SK-N-SH (cell line): ENCODE data around the gene SAMD4A. TPM values are rescaled to one million over a fixed set of nuclear protein-coding genes. Genes with fewer than 3 reads are reported as not detected.
"Not testable (repeated sequence)": the region's sequence is repeated elsewhere in the genome, so short reads cannot be mapped to it uniquely, and the experiment has no call there.

Experiments used
- CTCF ChIA-PET: fragments of 300-600, 350-600 bp; formaldehyde crosslinking; extraction: SDS; loops from one replicate; lab custom pipeline; 2021; lab: Yijun Ruan, JAX
- POLR2A ChIA-PET: fragments of 350-600 bp; sonication (Branson Sonifier 250); formaldehyde crosslinking; extraction: SDS; loops from one replicate; lab custom pipeline; 2020; ENCODE audit warnings: antibody characterized with exemption, inconsistent platforms; lab: Yijun Ruan, JAX
- DNase-seq: peaks from one replicate; pipeline ENCODE4 v3.0.0; 2012
- H2AFZ ChIP-seq: fragments of 200-600 bp; sonication (generic); 2 replicates; pipeline ENCODE4 v1.8.1; 2016; ENCODE audit warnings: antibody characterized with exemption, mild to moderate bottlenecking, low read depth
- H3F3A ChIP-seq: fragments of 200-600 bp; sonication (generic); replicated peaks from 2 replicates; pipeline ENCODE3; 2016; ENCODE audit warnings: antibody characterized with exemption, mild to moderate bottlenecking; ENCODE audit not compliant: insufficient read depth
- H3K27ac ChIP-seq, 2 experiments: fragments of 200-500 bp in 1 of 2; fragments of 200-600 bp in 1 of 2; sonication (Bioruptor generic) in 1 of 2; sonication (generic), shearing (Covaris generic) in 1 of 2; 2 replicates each; pipeline versions ENCODE4 v1.5.1 to v1.6.1; 2014 to 2016; ENCODE audit warnings: low read depth in 2 of 2, inconsistent platforms in 1 of 2, low read length in 1 of 2, mild to moderate bottlenecking in 1 of 2, mixed read lengths in 1 of 2
- H3K27me3 ChIP-seq: fragments of 200-600 bp; sonication (generic), shearing (Covaris generic); 2 replicates; pipeline ENCODE4 v1.6.1; 2016; ENCODE audit warnings: mixed run types; ENCODE audit not compliant: insufficient read depth
- H3K36me3 ChIP-seq, 2 experiments: fragments of 200-500 bp in 1 of 2; fragments of 200-600 bp in 1 of 2; sonication (Bioruptor generic) in 1 of 2; sonication (generic) in 1 of 2; replicated peaks in 1 of 2; 2 replicates each; pipeline versions ENCODE3 to v1.5.1; 2014 to 2016; ENCODE audit warnings: low read length in 1 of 2, mild to moderate bottlenecking in 1 of 2; ENCODE audit not compliant: insufficient read depth in 2 of 2, control insufficient read depth in 1 of 2
- H3K4me1 ChIP-seq, 2 experiments: fragments of 200-500 bp in 1 of 2; fragments of 200-600 bp in 1 of 2; sonication (Bioruptor generic) in 1 of 2; sonication (generic), shearing (Covaris generic) in 1 of 2; 2 replicates each; pipeline versions ENCODE4 v1.5.1 to v1.6.1; 2014 to 2016; ENCODE audit warnings: low read depth in 1 of 2, low read length in 1 of 2, mixed run types in 1 of 2; ENCODE audit not compliant: insufficient read depth in 2 of 2, control insufficient read depth in 1 of 2
- H3K4me2 ChIP-seq: fragments of 200-600 bp; sonication (generic), shearing (Covaris generic); 2 replicates; pipeline ENCODE4 v1.6.1; 2017; ENCODE audit warnings: mixed run types
- H3K4me3 ChIP-seq, 2 experiments: fragments of 200-500 bp in 1 of 2; fragments of 200-600 bp in 1 of 2; sonication (Bioruptor generic) in 1 of 2; sonication (generic), shearing (Covaris generic) in 1 of 2; 2 replicates each; pipeline versions ENCODE4 v1.5.1 to v1.8.1; 2014 to 2016; ENCODE audit warnings: low read depth in 2 of 2, inconsistent platforms in 1 of 2, low read length in 1 of 2, mild to moderate bottlenecking in 1 of 2, mixed read lengths in 1 of 2, moderate library complexity in 1 of 2
- H3K79me2 ChIP-seq: fragments of 200-600 bp; sonication (generic); 2 replicates; pipeline ENCODE4 v1.8.1; 2017; ENCODE audit warnings: mild to moderate bottlenecking; ENCODE audit not compliant: insufficient read depth
- H3K9ac ChIP-seq: fragments of 200-600 bp; sonication (generic); 2 replicates; pipeline ENCODE4 v1.6.1; 2017; ENCODE audit warnings: mixed run types
- H3K9me2 ChIP-seq: fragments of 200-600 bp; sonication (generic); 2 replicates; pipeline ENCODE4 v1.6.1; 2017; ENCODE audit warnings: mixed run types
- H3K9me3 ChIP-seq: fragments of 200-600 bp; sonication (generic); 2 replicates; pipeline ENCODE4 v1.6.1; 2017; ENCODE audit warnings: mixed run types, mild to moderate bottlenecking, moderate library complexity
- H4K20me1 ChIP-seq: fragments of 200-600 bp; sonication (generic); 2 replicates; pipeline ENCODE4 v1.6.1; 2017; ENCODE audit warnings: mild to moderate bottlenecking, mixed run types; ENCODE audit not compliant: insufficient read depth
- FOXJ3 ChIP-seq: sonication (generic); formaldehyde crosslinking; IDR thresholded peaks from 2 replicates; pipeline ENCODE4 v1.5.1; 2020; ENCODE audit warnings: mild to moderate bottlenecking, missing genetic modification reagents
- GATA2 ChIP-seq: sonication (generic); formaldehyde crosslinking; IDR thresholded peaks from 2 replicates; pipeline ENCODE4 v1.5.0; 2020; ENCODE audit warnings: mild to moderate bottlenecking, missing genetic modification reagents
- MEF2A ChIP-seq: IDR thresholded peaks from 2 replicates; pipeline ENCODE4 v1.4.0; 2012; ENCODE audit warnings: low read depth, borderline replicate concordance
- NFIC ChIP-seq: IDR thresholded peaks from 2 replicates; pipeline ENCODE4 v1.4.0; 2012; ENCODE audit warnings: borderline replicate concordance
- NRF1 ChIP-seq: IDR thresholded peaks from 2 replicates; pipeline ENCODE4 v1.6.1; 2012; ENCODE audit warnings: low read depth, mild to moderate bottlenecking, low read length
- POLR2AphosphoS5 ChIP-seq: IDR thresholded peaks from 2 replicates; pipeline ENCODE4 v1.6.1; 2012; ENCODE audit warnings: low read depth, low read length
- RAD21 ChIP-seq: IDR thresholded peaks from 2 replicates; pipeline ENCODE4 v1.6.1; 2012; ENCODE audit warnings: mild to moderate bottlenecking, low read length
- RFX5 ChIP-seq: IDR thresholded peaks from 2 replicates; pipeline ENCODE4 v1.6.1; 2012; ENCODE audit warnings: mild to moderate bottlenecking, improper control_type of control experiment, low read length
- SIN3A ChIP-seq: IDR thresholded peaks from 2 replicates; pipeline ENCODE4 v1.6.1; 2012; ENCODE audit warnings: low read depth, mild to moderate bottlenecking, low read length, moderate library complexity, borderline replicate concordance
- TAF1 ChIP-seq: IDR thresholded peaks from 2 replicates; pipeline ENCODE4 v1.6.1; 2012; ENCODE audit warnings: low read depth, mild to moderate bottlenecking, low read length, moderate library complexity, borderline replicate concordance
- TCF12 ChIP-seq: IDR thresholded peaks from 2 replicates; pipeline ENCODE4 v1.4.0; 2012
- WGBS: methylation state at CpG from one replicate; pipeline ENCODE4 v1.1.6; 2017; ENCODE audit warnings: low lambda C conversion rate; 5-methylcytosine and 5-hydroxymethylcytosine counted together
- polyA plus RNA-seq, 3 experiments: library from polyadenylated mRNA; depleted of rRNA; stranded (reverse); fragments of >200 nt; gene quantifications; 2 replicates each; pipeline ENCODE4 v1.2.3, GENCODE V29; 2012
- TF ChIP-seq, protein P1 (sequence below): fragments of 150-350 bp; IDR thresholded peaks from 2 replicates; pipeline ENCODE4 v1.6.1; 2017; ENCODE audit warnings: antibody characterized with exemption, low read length, low read depth, borderline replicate concordance
- TF ChIP-seq, protein P2 (sequence below): IDR thresholded peaks from 2 replicates; pipeline ENCODE4 v1.4.0; 2012; ENCODE audit warnings: low read depth, borderline replicate concordance
- TF ChIP-seq, protein P3 (sequence below): IDR thresholded peaks from 2 replicates; pipeline ENCODE4; 2012

Gene SAMD4A
- polyA plus RNA-seq, 1 of the 3 experiments (the other 2 are of a cell fraction), result 5.0 TPM

GRCh38 chr14:54749727-54750126 is 182.8 kb downstream of the SAMD4A start:
- WGBS, result 98% methylated on average over 5 of the region's 5 CpGs
- no peak overlapping the region for H2AFZ ChIP-seq
- no peaks in the 10 kb centered on the region for H3K9me3 ChIP-seq
- no peak overlapping the region for H3K27ac ChIP-seq
- no peaks in the 10 kb centered on the region for H3F3A ChIP-seq
- peaks cover 11% of the 10 kb centered on the region; the same call in 1 of the 2 replicates for H4K20me1 ChIP-seq
- no peak overlapping the region for H3K4me2 ChIP-seq
- TF ChIP-seq, protein P1, sequence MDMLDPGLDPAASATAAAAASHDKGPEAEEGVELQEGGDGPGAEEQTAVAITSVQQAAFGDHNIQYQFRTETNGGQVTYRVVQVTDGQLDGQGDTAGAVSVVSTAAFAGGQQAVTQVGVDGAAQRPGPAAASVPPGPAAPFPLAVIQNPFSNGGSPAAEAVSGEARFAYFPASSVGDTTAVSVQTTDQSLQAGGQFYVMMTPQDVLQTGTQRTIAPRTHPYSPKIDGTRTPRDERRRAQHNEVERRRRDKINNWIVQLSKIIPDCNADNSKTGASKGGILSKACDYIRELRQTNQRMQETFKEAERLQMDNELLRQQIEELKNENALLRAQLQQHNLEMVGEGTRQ, result no peak
- TF ChIP-seq MEF2A (no peak), SIN3A (no peak), RFX5 (no peak), TAF1 (no peak), NFIC (no peak), GATA2 (CRISPR knock-in tag) (no peak), TCF12 (no peak), POLR2AphosphoS5 (no peak), FOXJ3 (CRISPR knock-in tag) (no peak), NRF1 (no peak), RAD21 (no peak)
- TF ChIP-seq, protein P2, sequence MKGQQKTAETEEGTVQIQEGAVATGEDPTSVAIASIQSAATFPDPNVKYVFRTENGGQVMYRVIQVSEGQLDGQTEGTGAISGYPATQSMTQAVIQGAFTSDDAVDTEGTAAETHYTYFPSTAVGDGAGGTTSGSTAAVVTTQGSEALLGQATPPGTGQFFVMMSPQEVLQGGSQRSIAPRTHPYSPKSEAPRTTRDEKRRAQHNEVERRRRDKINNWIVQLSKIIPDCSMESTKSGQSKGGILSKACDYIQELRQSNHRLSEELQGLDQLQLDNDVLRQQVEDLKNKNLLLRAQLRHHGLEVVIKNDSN, result no peak
- TF ChIP-seq, protein P3, sequence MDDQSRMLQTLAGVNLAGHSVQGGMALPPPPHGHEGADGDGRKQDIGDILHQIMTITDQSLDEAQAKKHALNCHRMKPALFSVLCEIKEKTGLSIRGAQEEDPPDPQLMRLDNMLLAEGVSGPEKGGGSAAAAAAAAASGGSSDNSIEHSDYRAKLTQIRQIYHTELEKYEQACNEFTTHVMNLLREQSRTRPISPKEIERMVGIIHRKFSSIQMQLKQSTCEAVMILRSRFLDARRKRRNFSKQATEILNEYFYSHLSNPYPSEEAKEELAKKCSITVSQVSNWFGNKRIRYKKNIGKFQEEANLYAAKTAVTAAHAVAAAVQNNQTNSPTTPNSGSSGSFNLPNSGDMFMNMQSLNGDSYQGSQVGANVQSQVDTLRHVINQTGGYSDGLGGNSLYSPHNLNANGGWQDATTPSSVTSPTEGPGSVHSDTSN, result no peak
- POLR2A ChIA-PET, result no interaction called here
- H3K4me3 ChIP-seq, result no peak overlapping the region
- H3K79me2 ChIP-seq, result peaks cover 35% of the 10 kb centered on the region; the same call in 1 of the 2 replicates
- H3K9ac ChIP-seq, result no peak overlapping the region
- H3K27me3 ChIP-seq, result no peaks in the 10 kb centered on the region
- H3K9me2 ChIP-seq, result no peaks in the 10 kb centered on the region
- CTCF ChIA-PET, result no interaction called here
- DNase-seq, result no peak
- H3K36me3 ChIP-seq, result peaks cover 16 to 25% of the 10 kb centered on the region in 2 experiments
- 0 out of 4 replicates have a peak, but pooled peaks cover 0 to 4% of the 10 kb centered on the region in 2 experiments for H3K4me1 ChIP-seq

DNA sequence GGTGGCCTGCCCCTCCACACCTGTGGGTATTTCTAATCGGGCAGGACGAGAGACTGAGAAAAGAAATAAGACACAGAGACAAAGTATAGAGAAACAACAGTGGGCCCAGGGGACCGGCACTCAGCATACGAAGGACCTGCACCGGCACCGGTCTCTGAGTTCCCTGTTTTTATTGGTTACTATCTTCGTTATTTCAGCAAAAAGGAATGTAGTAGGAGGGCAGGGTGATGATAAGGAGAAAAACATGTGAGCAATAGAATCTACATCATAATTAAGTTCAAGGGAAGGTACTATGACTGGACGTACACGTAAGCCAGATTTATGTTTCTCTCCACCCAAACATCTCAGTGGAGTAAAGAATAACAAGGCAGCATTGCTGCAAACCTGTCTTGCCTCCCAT is 185.7 kb downstream of the SAMD4A start:
- H3K9me2 ChIP-seq, H2AFZ ChIP-seq, H3F3A ChIP-seq, H3K4me3 ChIP-seq, POLR2A ChIA-PET, H3K27ac ChIP-seq, DNase-seq, H3K9ac ChIP-seq, H3K27me3 ChIP-seq, H4K20me1 ChIP-seq, H3K4me1 ChIP-seq, H3K4me2 ChIP-seq, H3K9me3 ChIP-seq, CTCF ChIA-PET: not testable (repeated sequence)
- Histone ChIP-seq H3K36me3 (peaks cover 16 to 33% of the 10 kb centered on the region in 2 experiments), H3K79me2 (peaks cover 17% of the 10 kb centered on the region; the same call in 1 of the 2 replicates)
- 95% methylated on average over 9 of the region's 9 CpGs for whole genome bisulfite sequencing

GRCh38 chr14:54753396-54753795 is 186.5 kb downstream of the SAMD4A start:
- H3K4me3 ChIP-seq, POLR2A ChIA-PET: not testable (repeated sequence)
- CTCF ChIA-PET, result interaction anchor here (1.2 to 1.6 kb wide), 2 partner anchors 20 to 24 kb away, joined by 3 to 9 read pairs; no protein-coding TSS in a partner anchor

More at GRCh38 chr14:54753396-54753795, 186.5 kb downstream of the SAMD4A start:
- H4K20me1 ChIP-seq, H3K27ac ChIP-seq, H3F3A ChIP-seq, DNase-seq, H2AFZ ChIP-seq, H3K4me1 ChIP-seq, H3K9me2 ChIP-seq, H3K9ac ChIP-seq, H3K4me2 ChIP-seq, H3K9me3 ChIP-seq, H3K27me3 ChIP-seq: not testable (repeated sequence)
- H3K79me2 ChIP-seq, result peaks cover 14% of the 10 kb centered on the region; the same call in 1 of the 2 replicates
- 92% methylated on average over 3 of the region's 3 CpGs for WGBS
- H3K36me3 ChIP-seq, result peaks cover 16 to 33% of the 10 kb centered on the region in 2 experiments
